ENCODE measurements around the gene CACNA1E. TPM values are rescaled to one million over a fixed set of nuclear protein-coding genes. Genes with fewer than 3 reads are reported as not detected.

Gene CACNA1E
- total RNA-seq, 2 experiments from 2014 or later, result not detected

- TF ChIP-seq CTCF (conservative IDR thresholded peaks at IDR 0.05; ENCODE audit: low read length), result no peak
- TF ChIP-seq EZH2phosphoT487 (IDR thresholded peaks at IDR 0.05; ENCODE audit: borderline replicate concordance, low read depth, low read length), result no peak
- intact Hi-C loops (cut with micrococcal nuclease; ENCODE audit: unreplicated experiment), result no loop called here
- H3K79me2 ChIP-seq (ENCODE audit: insufficient read depth, low read depth, low read length), result no peaks in the 10 kb centered on the region
- DNase-seq (ENCODE audit: low spot score), result no peak
- no peaks in the 10 kb centered on the region for H3K36me3 ChIP-seq (ENCODE audit: insufficient read depth, low read length)
- H3K4me1 ChIP-seq (ENCODE audit: insufficient read depth, low read length, poor library complexity, severe bottlenecking), result no peaks in the 10 kb centered on the region
- no peak overlapping the region for H2AFZ ChIP-seq (ENCODE audit: low read length)
- H4K20me1 ChIP-seq (ENCODE audit: insufficient read depth, low read length), result no peaks in the 10 kb centered on the region
- POLR2A ChIA-PET, result no interaction called here
- H3K4me2 ChIP-seq (ENCODE audit: low read length), result no peak overlapping the region
- H3K9me2 ChIP-seq (ENCODE audit: insufficient read depth, low read length), result no peaks in the 10 kb centered on the region
- no peaks in the 10 kb centered on the region for H3K9me3 ChIP-seq (ENCODE audit: low read length)
- CTCF ChIA-PET (ENCODE audit: unreplicated experiment), result no interaction called here
- H3K4me3 ChIP-seq (ENCODE audit: low read depth, low read length, poor library complexity, severe bottlenecking), result no peak overlapping the region
- BruUV-seq (replicated peaks), result no TSS peak
- no peak overlapping the region for H3K27ac ChIP-seq (ENCODE audit: low read depth, low read length, poor library complexity, severe bottlenecking)
Measured at GRCh38 chr1:181768211-181768929, 285.1 kb downstream of the CACNA1E start.

- no peak for TF ChIP-seq CTCF (conservative IDR thresholded peaks at IDR 0.05; ENCODE audit: low read length)
- no peak for TF ChIP-seq EZH2phosphoT487 (IDR thresholded peaks at IDR 0.05; ENCODE audit: borderline replicate concordance, low read depth, low read length)
- no peaks in the 10 kb centered on the region for H3K79me2 ChIP-seq (ENCODE audit: insufficient read depth, low read depth, low read length)
- no peaks in the 10 kb centered on the region for H3K4me1 ChIP-seq (ENCODE audit: insufficient read depth, low read length, poor library complexity, severe bottlenecking)
- no peak overlapping the region for H2AFZ ChIP-seq (ENCODE audit: low read length)
- no peak for DNase-seq (ENCODE audit: low spot score)
- no peak overlapping the region for H3K4me2 ChIP-seq (ENCODE audit: low read length)
- no peak overlapping the region for H3K27ac ChIP-seq (ENCODE audit: low read depth, low read length, poor library complexity, severe bottlenecking)
- no peaks in the 10 kb centered on the region for H3K9me2 ChIP-seq (ENCODE audit: insufficient read depth, low read length)
- BruUV-seq (replicated peaks), result no TSS peak
- no peak overlapping the region for H3K4me3 ChIP-seq (ENCODE audit: low read depth, low read length, poor library complexity, severe bottlenecking)
- H4K20me1 ChIP-seq (ENCODE audit: insufficient read depth, low read length), result no peaks in the 10 kb centered on the region
- intact Hi-C loops (cut with micrococcal nuclease; ENCODE audit: unreplicated experiment), result no loop called here
- ChIA-PET POLR2A (no interaction called here), CTCF (ENCODE audit: unreplicated experiment) (no interaction called here)
- H3K36me3 ChIP-seq (ENCODE audit: insufficient read depth, low read length), result no peaks in the 10 kb centered on the region
- H3K9me3 ChIP-seq (ENCODE audit: low read length), result no peaks in the 10 kb centered on the region
Measured at GRCh38 chr1:181768930-181769280, 285.6 kb downstream of the CACNA1E start.

- TF ChIP-seq EZH2phosphoT487 (IDR thresholded peaks at IDR 0.05; ENCODE audit: borderline replicate concordance, low read depth, low read length) (no peak), CTCF (conservative IDR thresholded peaks at IDR 0.05; ENCODE audit: low read length) (no peak)
- no peaks in the 10 kb centered on the region for H3K36me3 ChIP-seq (ENCODE audit: insufficient read depth, low read length)
- BruUV-seq (replicated peaks), result no TSS peak
- no peaks in the 10 kb centered on the region for H3K9me2 ChIP-seq (ENCODE audit: insufficient read depth, low read length)
- ChIA-PET POLR2A (no interaction called here), CTCF (ENCODE audit: unreplicated experiment) (no interaction called here)
- intact Hi-C loops (cut with micrococcal nuclease; ENCODE audit: unreplicated experiment), result no loop called here
- H3K79me2 ChIP-seq (ENCODE audit: insufficient read depth, low read depth, low read length), result no peaks in the 10 kb centered on the region
- H2AFZ ChIP-seq (ENCODE audit: low read length), result no peak overlapping the region
- H4K20me1 ChIP-seq (ENCODE audit: insufficient read depth, low read length), result no peaks in the 10 kb centered on the region
- H3K4me1 ChIP-seq (ENCODE audit: insufficient read depth, low read length, poor library complexity, severe bottlenecking), result no peaks in the 10 kb centered on the region
- H3K4me2 ChIP-seq (ENCODE audit: low read length), result no peak overlapping the region
- no peak for DNase-seq (ENCODE audit: low spot score)
- no peaks in the 10 kb centered on the region for H3K9me3 ChIP-seq (ENCODE audit: low read length)
- no peak overlapping the region for H3K27ac ChIP-seq (ENCODE audit: low read depth, low read length, poor library complexity, severe bottlenecking)
- no peak overlapping the region for H3K4me3 ChIP-seq (ENCODE audit: low read depth, low read length, poor library complexity, severe bottlenecking)
Measured at GRCh38 chr1:181769846-181770245, 286.5 kb downstream of the CACNA1E start.

All from OCI-LY7 (cell line).